Osteoblast (primary cell): Measurements from ENCODE around the gene RRAS2. TPM values are rescaled to one million over a fixed set of nuclear protein-coding genes. Genes with fewer than 3 reads are reported as not detected.

Source experiments
- DNase-seq: peaks from one replicate; pipeline ENCODE4 v3.0.0; 2011; ENCODE audit warnings: low spot score, mixed read lengths; ENCODE audit not compliant: insufficient read length; ENCODE audit errors: missing footprints
- H2AFZ ChIP-seq: 2 replicates; pipeline ENCODE4 v1.6.0; 2011; ENCODE audit warnings: mild to moderate bottlenecking, low read length
- H3K27ac ChIP-seq: 2 replicates; pipeline ENCODE4 v1.5.1; 2011; ENCODE audit warnings: mild to moderate bottlenecking, low read depth, low read length, moderate library complexity
- H3K27me3 ChIP-seq: 2 replicates; pipeline ENCODE4 v1.6.0; 2012; ENCODE audit warnings: mild to moderate bottlenecking, control low read depth, inconsistent platforms, low read length, moderate library complexity; ENCODE audit not compliant: insufficient read depth
- H3K36me3 ChIP-seq: 2 replicates; pipeline ENCODE4 v1.5.1; 2011; ENCODE audit warnings: mild to moderate bottlenecking, low read length, control low read depth, moderate library complexity; ENCODE audit not compliant: insufficient read depth
- H3K4me1 ChIP-seq: 2 replicates; pipeline ENCODE4 v1.5.1; 2011; ENCODE audit warnings: mild to moderate bottlenecking, low read length, control low read depth, moderate library complexity; ENCODE audit not compliant: insufficient read depth
- H3K4me2 ChIP-seq: 2 replicates; pipeline ENCODE4 v1.6.0; 2011; ENCODE audit warnings: mild to moderate bottlenecking, low read length; ENCODE audit not compliant: insufficient read depth
- H3K4me3 ChIP-seq: fragments of 200-600 bp; sonication (generic); 3 replicates; pipeline ENCODE4 v1.5.1; 2012; ENCODE audit warnings: mild to moderate bottlenecking, low read length, inconsistent platforms; ENCODE audit not compliant: insufficient read depth
- H3K79me2 ChIP-seq: 2 replicates; pipeline ENCODE4 v1.6.0; 2012; ENCODE audit warnings: mild to moderate bottlenecking, low read length, control low read depth, inconsistent platforms; ENCODE audit not compliant: insufficient read depth
- H3K9me3 ChIP-seq: 2 replicates; pipeline ENCODE4 v1.5.1; 2011; ENCODE audit warnings: low read depth, low read length, control low read depth
- H4K20me1 ChIP-seq: 2 replicates; pipeline ENCODE4 v1.6.0; 2012; ENCODE audit warnings: mild to moderate bottlenecking, low read length, control low read depth; ENCODE audit not compliant: insufficient read depth
- CTCF ChIP-seq: IDR thresholded peaks from 2 replicates; pipeline ENCODE4 v1.5.1; 2011; ENCODE audit warnings: mild to moderate bottlenecking, low read depth, low read length, moderate library complexity; ENCODE audit errors: extremely low read depth
- total RNA-seq: library from RNA; depleted of rRNA; stranded (reverse); fragments of >200 nt; gene quantifications from 2 replicates; pipeline ENCODE4 v1.2.3, GENCODE V29; 2012

RRAS2 gene
- total RNA-seq, 1 donor, result 101 TPM

GRCh38 chr11:14251754-14252153 is 107.2 kb downstream of the RRAS2 start:
- Histone ChIP-seq H3K27ac (no peak overlapping the region), H3K9me3 (no peaks in the 10 kb centered on the region), H3K27me3 (peaks cover 26% of the 10 kb centered on the region), H4K20me1 (no peaks in the 10 kb centered on the region), H3K79me2 (no peaks in the 10 kb centered on the region), H2AFZ (no peak overlapping the region), H3K4me3 (no peak overlapping the region), H3K4me2 (no peak overlapping the region), H3K36me3 (no peaks in the 10 kb centered on the region), H3K4me1 (no peaks in the 10 kb centered on the region)
- DNase-seq, result no peak
- TF ChIP-seq CTCF, result no peak

- Histone ChIP-seq H3K4me1 (no peaks in the 10 kb centered on the region), H3K4me2 (no peak overlapping the region), H3K27ac (no peak overlapping the region), H3K36me3 (no peaks in the 10 kb centered on the region), H2AFZ (no peak overlapping the region), H3K27me3 (peaks cover 29% of the 10 kb centered on the region), H3K79me2 (no peaks in the 10 kb centered on the region), H4K20me1 (no peaks in the 10 kb centered on the region), H3K4me3 (no peak overlapping the region), H3K9me3 (no peaks in the 10 kb centered on the region)
- no peak for DNase-seq
- peak; percentile 90 for TF ChIP-seq CTCF
These were observed 109.6 kb downstream of the RRAS2 start for GRCh38 chr11:14249121-14249963.

GRCh38 chr11:14248580-14248981 is 110.4 kb downstream of the RRAS2 start:
- no peaks in the 10 kb centered on the region for H3K4me1 ChIP-seq
- H3K4me2 ChIP-seq, result no peak overlapping the region
- no peaks in the 10 kb centered on the region for H3K9me3 ChIP-seq
- no peaks in the 10 kb centered on the region for H3K36me3 ChIP-seq
- H3K79me2 ChIP-seq, result no peaks in the 10 kb centered on the region
- DNase-seq, result no peak
- no peaks in the 10 kb centered on the region for H4K20me1 ChIP-seq
- TF ChIP-seq CTCF, result no peak
- no peak overlapping the region for H3K27ac ChIP-seq
- no peak overlapping the region for H3K4me3 ChIP-seq
- H3K27me3 ChIP-seq, result peaks cover 24% of the 10 kb centered on the region
- H2AFZ ChIP-seq, result no peak overlapping the region

- no peak overlapping the region for H3K4me2 ChIP-seq
- no peak for TF ChIP-seq CTCF
- no peak overlapping the region for H3K27ac ChIP-seq
- no peaks in the 10 kb centered on the region for H3K9me3 ChIP-seq
- no peaks in the 10 kb centered on the region for H3K4me1 ChIP-seq
- DNase-seq, result no peak
- H3K79me2 ChIP-seq, result no peaks in the 10 kb centered on the region
- no peaks in the 10 kb centered on the region for H3K36me3 ChIP-seq
- H3K4me3 ChIP-seq, result no peak overlapping the region
- H4K20me1 ChIP-seq, result no peaks in the 10 kb centered on the region
- H2AFZ ChIP-seq, result no peak overlapping the region
- peaks cover 18% of the 10 kb centered on the region for H3K27me3 ChIP-seq
These were observed 113.5 kb downstream of the RRAS2 start for GRCh38 chr11:14245444-14245843.
